Osteocyte (in vitro differentiated cells): ENCODE measurements around the gene EYA2. TPM values are rescaled to one million over a fixed set of nuclear protein-coding genes. Genes with fewer than 3 reads are reported as not detected.

ENCODE experiments used
- DNase-seq: peaks from one replicate; pipeline ENCODE4 v3.0.0; 2021; ENCODE audit warnings: mixed read lengths; ENCODE audit not compliant: unreplicated experiment; ENCODE audit errors: extremely low spot score
- H3K27ac Mint-ChIP-seq: one replicate; pipeline ENCODE4 v1.8.0; 2021; ENCODE audit warnings: mild to moderate bottlenecking, mixed read lengths; ENCODE audit not compliant: unreplicated experiment
- H3K27me3 Mint-ChIP-seq: one replicate; pipeline ENCODE4 v1.8.0; 2021; ENCODE audit warnings: mixed read lengths; ENCODE audit not compliant: unreplicated experiment
- H3K36me3 Mint-ChIP-seq: one replicate; pipeline ENCODE4 v1.8.0; 2021; ENCODE audit warnings: mixed read lengths; ENCODE audit not compliant: unreplicated experiment
- H3K4me1 Mint-ChIP-seq: one replicate; pipeline ENCODE4 v1.8.0; 2021; ENCODE audit warnings: mixed read lengths; ENCODE audit not compliant: unreplicated experiment
- H3K4me3 Mint-ChIP-seq: one replicate; pipeline ENCODE4 v1.8.0; 2021; ENCODE audit warnings: mild to moderate bottlenecking, moderate library complexity, mixed read lengths; ENCODE audit not compliant: unreplicated experiment
- H3K9me3 Mint-ChIP-seq: one replicate; pipeline ENCODE4 v1.8.0; 2021; ENCODE audit warnings: mixed read lengths; ENCODE audit not compliant: unreplicated experiment
- CTCF ChIP-seq: fragments of 200-600 bp; sonication (generic); IDR thresholded peaks from 2 replicates; pipeline ENCODE4 v1.5.0; 2021; ENCODE audit warnings: antibody characterized with exemption, mild to moderate bottlenecking, moderate library complexity
- total RNA-seq: library from RNA; stranded (reverse); gene quantifications from 2 replicates; pipeline ENCODE4 v1.2.1, GENCODE V29; 2021

Gene EYA2
- total RNA-seq, 1 donor from 2014 or later: not detected

GRCh38 chr20:47066484-47067270 lies 172.0 kb downstream of the EYA2 start:
- no peak for DNase-seq
- Mint-ChIP-seq H3K27me3 (peaks cover 4% of the 10 kb centered on the region), H3K4me1 (peaks cover 3% of the 10 kb centered on the region), H3K4me3 (no peak overlapping the region), H3K9me3 (peaks cover 14% of the 10 kb centered on the region), H3K36me3 (peaks cover 2% of the 10 kb centered on the region), H3K27ac (no peak overlapping the region)
- no peak for TF ChIP-seq CTCF

- H3K9me3 Mint-ChIP-seq: peaks cover 14% of the 10 kb centered on the region
- no peak overlapping the region for H3K4me3 Mint-ChIP-seq
- peaks cover 7% of the 10 kb centered on the region for H3K27me3 Mint-ChIP-seq
- no peak overlapping the region for H3K27ac Mint-ChIP-seq
- peaks cover 2% of the 10 kb centered on the region for H3K36me3 Mint-ChIP-seq
- DNase-seq: no peak
- peaks cover 3% of the 10 kb centered on the region for H3K4me1 Mint-ChIP-seq
- TF ChIP-seq CTCF: no peak
Observed at GRCh38 chr20:47067776-47068175, 173.1 kb downstream of the EYA2 start.

GRCh38 chr20:47070176-47070575 lies 175.5 kb downstream of the EYA2 start:
- H3K27ac Mint-ChIP-seq: no peak overlapping the region
- peaks cover 2% of the 10 kb centered on the region for H3K36me3 Mint-ChIP-seq
- peaks cover 17% of the 10 kb centered on the region for H3K9me3 Mint-ChIP-seq
- no peak for TF ChIP-seq CTCF
- no peak for DNase-seq
- H3K4me1 Mint-ChIP-seq: peaks cover 3% of the 10 kb centered on the region
- peaks cover 6% of the 10 kb centered on the region for H3K27me3 Mint-ChIP-seq
- no peak overlapping the region for H3K4me3 Mint-ChIP-seq

- H3K36me3 Mint-ChIP-seq: peaks cover 2% of the 10 kb centered on the region
- no peak overlapping the region for H3K27ac Mint-ChIP-seq
- peaks cover 24% of the 10 kb centered on the region for H3K9me3 Mint-ChIP-seq
- TF ChIP-seq CTCF: no peak
- H3K4me1 Mint-ChIP-seq: peaks cover under 1% of the 10 kb centered on the region
- H3K27me3 Mint-ChIP-seq: peaks cover 6% of the 10 kb centered on the region
- DNase-seq: no peak
- H3K4me3 Mint-ChIP-seq: no peak overlapping the region
Observed at GRCh38 chr20:47071646-47072185, 177.1 kb downstream of the EYA2 start.

GRCh38 chr20:47073766-47074475 lies 179.3 kb downstream of the EYA2 start:
- DNase-seq: no peak
- no peak for TF ChIP-seq CTCF
- peaks cover 27% of the 10 kb centered on the region for H3K9me3 Mint-ChIP-seq
- H3K4me1 Mint-ChIP-seq: no peaks in the 10 kb centered on the region
- peaks cover 14% of the 10 kb centered on the region for H3K27me3 Mint-ChIP-seq
- no peak overlapping the region for H3K4me3 Mint-ChIP-seq
- no peaks in the 10 kb centered on the region for H3K36me3 Mint-ChIP-seq
- H3K27ac Mint-ChIP-seq: no peak overlapping the region
